ENCODE measurements around the gene KCNK2.

The KCNK2 gene

DNA sequence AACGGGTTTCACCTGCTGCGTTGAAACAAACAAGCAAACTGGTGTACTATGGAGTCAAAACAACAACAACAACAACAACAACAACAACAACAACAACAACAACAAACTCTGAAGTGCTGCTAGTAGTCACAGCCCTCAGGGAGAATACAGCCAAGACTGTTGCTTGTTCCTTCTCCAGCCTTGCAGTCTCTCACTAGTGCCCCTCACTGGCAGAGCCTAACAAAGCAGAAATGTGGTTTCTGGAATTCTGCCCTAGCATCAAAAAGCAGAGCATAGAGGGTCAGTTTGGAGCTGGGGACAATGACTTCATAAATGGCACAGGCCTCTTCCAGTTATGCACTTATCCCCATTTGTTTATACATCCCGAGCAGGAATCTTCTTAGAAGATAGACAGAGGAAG is 187.4 kb downstream of the KCNK2 start:
- no peaks in the 10 kb centered on the region for H3F3A ChIP-seq (ENCODE audit: low read depth)
- H3K27me3 ChIP-seq (ENCODE audit: insufficient read depth, low read length, poor library complexity, severe bottlenecking) = no peaks in the 10 kb centered on the region
- no peaks in the 10 kb centered on the region for H3K36me3 ChIP-seq (ENCODE audit: insufficient read depth, low read length)
- no peaks in the 10 kb centered on the region for H4K20me1 ChIP-seq (ENCODE audit: insufficient read depth, low read length, poor library complexity, severe bottlenecking)
- H3K9me3 ChIP-seq (ENCODE audit: insufficient read depth, low read depth, low read length) = no peaks in the 10 kb centered on the region
- no peak overlapping the region for H3K4me3 ChIP-seq (ENCODE audit: low read length, poor library complexity, severe bottlenecking)
- TF ChIP-seq, protein P1, sequence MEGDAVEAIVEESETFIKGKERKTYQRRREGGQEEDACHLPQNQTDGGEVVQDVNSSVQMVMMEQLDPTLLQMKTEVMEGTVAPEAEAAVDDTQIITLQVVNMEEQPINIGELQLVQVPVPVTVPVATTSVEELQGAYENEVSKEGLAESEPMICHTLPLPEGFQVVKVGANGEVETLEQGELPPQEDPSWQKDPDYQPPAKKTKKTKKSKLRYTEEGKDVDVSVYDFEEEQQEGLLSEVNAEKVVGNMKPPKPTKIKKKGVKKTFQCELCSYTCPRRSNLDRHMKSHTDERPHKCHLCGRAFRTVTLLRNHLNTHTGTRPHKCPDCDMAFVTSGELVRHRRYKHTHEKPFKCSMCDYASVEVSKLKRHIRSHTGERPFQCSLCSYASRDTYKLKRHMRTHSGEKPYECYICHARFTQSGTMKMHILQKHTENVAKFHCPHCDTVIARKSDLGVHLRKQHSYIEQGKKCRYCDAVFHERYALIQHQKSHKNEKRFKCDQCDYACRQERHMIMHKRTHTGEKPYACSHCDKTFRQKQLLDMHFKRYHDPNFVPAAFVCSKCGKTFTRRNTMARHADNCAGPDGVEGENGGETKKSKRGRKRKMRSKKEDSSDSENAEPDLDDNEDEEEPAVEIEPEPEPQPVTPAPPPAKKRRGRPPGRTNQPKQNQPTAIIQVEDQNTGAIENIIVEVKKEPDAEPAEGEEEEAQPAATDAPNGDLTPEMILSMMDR (conservative IDR thresholded peaks at IDR 0.05; ENCODE audit: low read length) = no peak
- no peak for TF ChIP-seq EZH2phosphoT487 (IDR thresholded peaks at IDR 0.05; ENCODE audit: borderline replicate concordance)
- no peak overlapping the region for H2AFZ ChIP-seq (ENCODE audit: low read length)
- H3K4me1 ChIP-seq (ENCODE audit: insufficient read depth, low read length, poor library complexity, severe bottlenecking) = no peaks in the 10 kb centered on the region
- no peaks in the 10 kb centered on the region for H3K9me2 ChIP-seq (replicated peaks; ENCODE audit: low read depth, low read length)
- H3K4me2 ChIP-seq (ENCODE audit: low read depth, low read length, poor library complexity, severe bottlenecking) = no peak overlapping the region
- H3K79me2 ChIP-seq (ENCODE audit: insufficient read depth, low read length) = no peaks in the 10 kb centered on the region
- no peak overlapping the region for H3K9ac ChIP-seq (ENCODE audit: low read depth, low read length, poor library complexity, severe bottlenecking)

GRCh38 chr1:215273838-215274516 is 191.4 kb downstream of the KCNK2 start:
- Histone ChIP-seq H3K27me3 (ENCODE audit: insufficient read depth, low read length, poor library complexity, severe bottlenecking) (no peaks in the 10 kb centered on the region), H3K79me2 (ENCODE audit: insufficient read depth, low read length) (no peaks in the 10 kb centered on the region), H3K36me3 (ENCODE audit: insufficient read depth, low read length) (no peaks in the 10 kb centered on the region), H4K20me1 (ENCODE audit: insufficient read depth, low read length, poor library complexity, severe bottlenecking) (no peaks in the 10 kb centered on the region), H3K9me2 (replicated peaks; ENCODE audit: low read depth, low read length) (no peaks in the 10 kb centered on the region), H3K4me3 (ENCODE audit: low read length, poor library complexity, severe bottlenecking) (no peak overlapping the region), H3K4me1 (ENCODE audit: insufficient read depth, low read length, poor library complexity, severe bottlenecking) (no peaks in the 10 kb centered on the region), H3K9ac (ENCODE audit: low read depth, low read length, poor library complexity, severe bottlenecking) (no peak overlapping the region), H3K4me2 (ENCODE audit: low read depth, low read length, poor library complexity, severe bottlenecking) (no peak overlapping the region), H3K9me3 (ENCODE audit: insufficient read depth, low read depth, low read length) (no peaks in the 10 kb centered on the region), H3F3A (ENCODE audit: low read depth) (no peaks in the 10 kb centered on the region), H2AFZ (ENCODE audit: low read length) (no peak overlapping the region)
- no peak for TF ChIP-seq EZH2phosphoT487 (IDR thresholded peaks at IDR 0.05; ENCODE audit: borderline replicate concordance)
- TF ChIP-seq, protein P1 (conservative IDR thresholded peaks at IDR 0.05; ENCODE audit: low read length) = no peak

DNA sequence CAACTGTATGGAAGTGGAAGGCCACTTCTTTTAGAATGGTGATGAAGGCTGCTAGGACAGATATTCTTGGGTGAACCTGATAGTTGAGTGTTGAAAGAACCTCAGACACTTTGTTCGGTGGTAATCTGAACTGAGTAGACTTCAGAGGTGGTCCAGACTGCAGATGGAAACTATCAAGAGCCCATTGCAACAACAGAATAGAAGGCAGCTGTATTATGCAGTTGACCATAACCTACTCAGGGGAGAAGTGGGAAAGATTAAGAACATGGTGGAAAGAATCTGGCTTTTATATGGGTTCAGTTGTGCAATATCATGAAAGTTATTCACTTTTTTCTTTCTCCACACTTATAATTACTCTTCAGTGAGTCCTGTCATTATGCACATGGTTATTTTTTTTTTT is 194.0 kb downstream of the KCNK2 start:
- Histone ChIP-seq H3K27me3 (ENCODE audit: insufficient read depth, low read length, poor library complexity, severe bottlenecking) (no peaks in the 10 kb centered on the region), H3K4me1 (ENCODE audit: insufficient read depth, low read length, poor library complexity, severe bottlenecking) (no peaks in the 10 kb centered on the region), H3K79me2 (ENCODE audit: insufficient read depth, low read length) (no peaks in the 10 kb centered on the region), H3K4me2 (ENCODE audit: low read depth, low read length, poor library complexity, severe bottlenecking) (no peak overlapping the region), H3K4me3 (ENCODE audit: low read length, poor library complexity, severe bottlenecking) (no peak overlapping the region), H3K9me2 (replicated peaks; ENCODE audit: low read depth, low read length) (no peaks in the 10 kb centered on the region), H3K9me3 (ENCODE audit: insufficient read depth, low read depth, low read length) (no peaks in the 10 kb centered on the region), H3K36me3 (ENCODE audit: insufficient read depth, low read length) (no peaks in the 10 kb centered on the region), H3K9ac (ENCODE audit: low read depth, low read length, poor library complexity, severe bottlenecking) (no peak overlapping the region), H2AFZ (ENCODE audit: low read length) (no peak overlapping the region), H4K20me1 (ENCODE audit: insufficient read depth, low read length, poor library complexity, severe bottlenecking) (no peaks in the 10 kb centered on the region), H3F3A (ENCODE audit: low read depth) (no peaks in the 10 kb centered on the region)
- TF ChIP-seq EZH2phosphoT487 (IDR thresholded peaks at IDR 0.05; ENCODE audit: borderline replicate concordance) = no peak
- TF ChIP-seq, protein P1 (conservative IDR thresholded peaks at IDR 0.05; ENCODE audit: low read length) = no peak
